ENCODE data around the gene TBL1XR1. TPM values are rescaled to one million over a fixed set of nuclear protein-coding genes. Genes with fewer than 3 reads are reported as not detected.

Gene TBL1XR1
- total and polyA plus RNA-seq, 2 of the 4 experiments (the other 2 are of a cell fraction), result 25.2 to 170 TPM

DNA sequence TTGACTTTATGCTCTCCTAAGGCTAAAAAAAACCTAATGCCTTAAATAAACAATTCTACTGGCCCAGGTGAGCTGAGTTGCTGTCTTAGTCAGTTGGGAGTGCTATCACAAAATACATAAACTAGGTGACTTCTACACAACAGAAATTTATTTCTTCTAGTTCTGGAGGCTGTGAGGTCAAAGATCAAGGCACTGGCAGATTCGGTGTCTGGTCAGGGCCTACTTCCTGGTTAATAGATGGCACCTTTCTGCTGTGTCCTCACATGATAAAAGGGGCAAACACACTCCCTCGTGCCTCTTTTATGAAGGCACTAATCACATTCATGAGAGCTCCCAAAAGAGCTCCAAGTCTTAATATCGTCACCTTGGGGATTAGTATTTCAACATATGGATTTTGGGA, 11.5 kb upstream of the TBL1XR1 start:
- Histone ChIP-seq H2BK20ac (ENCODE audit: low read depth, low read length) (no peak overlapping the region), H2AK9ac (replicated peaks; ENCODE audit: low read depth, low read length, poor library complexity) (no peak overlapping the region), H4K5ac (ENCODE audit: low read depth, low read length) (no peak overlapping the region), H2AK5ac (ENCODE audit: low read depth, low read length) (no peak overlapping the region), H3K23ac (ENCODE audit: low read depth, low read length) (no peak overlapping the region), H3K27me3 (ENCODE audit: control insufficient read depth, insufficient read depth, low read length) (no peaks in the 10 kb centered on the region), H4K91ac (ENCODE audit: insufficient read depth, low read depth, low read length) (no peak overlapping the region), H3K36me3 (ENCODE audit: control insufficient read depth, insufficient read depth, low read length) (no peaks in the 10 kb centered on the region), H4K8ac (ENCODE audit: low read depth in 2 of 2, low read length in 2 of 2) (no peak overlapping the region), H3K9me3 (ENCODE audit: control insufficient read depth, insufficient read depth, low read length) (no peaks in the 10 kb centered on the region), H3K14ac (replicated peaks; ENCODE audit: low read depth, low read length) (no peak overlapping the region), H2BK120ac (ENCODE audit: low read depth, low read length) (no peak overlapping the region), H3K18ac (ENCODE audit: low read depth, low read length) (no peak overlapping the region), H3K9me1 (ENCODE audit: insufficient read depth, low read length) (no peaks in the 10 kb centered on the region), H2BK5ac (ENCODE audit: low read depth, low read length, poor library complexity, severe bottlenecking) (no peak overlapping the region), H3K9ac (ENCODE audit: low read depth, low read length) (no peak overlapping the region), H2AFZ (replicated peaks; ENCODE audit: low read length, poor library complexity) (no peak overlapping the region), H3K4ac (ENCODE audit: low read depth, low read length) (no peak overlapping the region), H3K56ac (ENCODE audit: extremely low read depth, insufficient read depth, low read length) (no peak overlapping the region), H3K4me3 (ENCODE audit: insufficient read depth, low read depth, low read length) (no peak overlapping the region), H2BK15ac (ENCODE audit: low read depth, low read length) (no peak overlapping the region), H4K20me1 (ENCODE audit: insufficient read depth, low read length) (no peaks in the 10 kb centered on the region), H3K27ac (ENCODE audit: insufficient read depth, low read length) (no peak overlapping the region), H3K4me1 (ENCODE audit: control insufficient read depth, insufficient read depth, low read length) (no peaks in the 10 kb centered on the region), H3K4me2 (ENCODE audit: low read depth, low read length) (no peak overlapping the region), H3K79me1 (ENCODE audit: low read depth in 1 of 2, low read length in 2 of 2) (no peaks in the 10 kb centered on the region)
- dilution Hi-C loops (cut with HindIII; ENCODE audit: low sequenced_read_pairs, unreplicated experiment) (no loop called here), in situ Hi-C loops (cut with MboI; ENCODE audit: low sequenced_read_pairs) (no loop called here), intact Hi-C loops (cut with micrococcal nuclease) (no loop called here)
- no peak for ATAC-seq (ENCODE audit: low read depth)
- ChIA-PET CTCF (no interaction called here), POLR2A (ENCODE audit: unreplicated experiment) (no interaction called here)
- WGBS, 2 experiments (ENCODE audit: extremely low coverage in 2 of 2, insufficient read length in 1 of 2), result no CpG with 5 or more reads among the region's 3 CpGs
- TF ChIP-seq RFX5 (IDR thresholded peaks at IDR 0.05; ENCODE audit: low read depth, low read length) (no peak), USF2 (IDR thresholded peaks at IDR 0.05; ENCODE audit: low read depth, low read length) (no peak), POLR2A (IDR thresholded peaks at IDR 0.05; ENCODE audit: low read depth, low read length) (no peak), CEBPB (IDR thresholded peaks at IDR 0.05; ENCODE audit: low read depth, low read length) (no peak), RCOR1 (IDR thresholded peaks at IDR 0.05; ENCODE audit: insufficient replicate concordance, low read length) (no peak), BHLHE40 (IDR thresholded peaks at IDR 0.05; ENCODE audit: low read depth, low read length) (no peak), NFE2L2 (IDR thresholded peaks at IDR 0.05; ENCODE audit: low read depth, low read length) (no peak)
- TF ChIP-seq, protein P1, sequence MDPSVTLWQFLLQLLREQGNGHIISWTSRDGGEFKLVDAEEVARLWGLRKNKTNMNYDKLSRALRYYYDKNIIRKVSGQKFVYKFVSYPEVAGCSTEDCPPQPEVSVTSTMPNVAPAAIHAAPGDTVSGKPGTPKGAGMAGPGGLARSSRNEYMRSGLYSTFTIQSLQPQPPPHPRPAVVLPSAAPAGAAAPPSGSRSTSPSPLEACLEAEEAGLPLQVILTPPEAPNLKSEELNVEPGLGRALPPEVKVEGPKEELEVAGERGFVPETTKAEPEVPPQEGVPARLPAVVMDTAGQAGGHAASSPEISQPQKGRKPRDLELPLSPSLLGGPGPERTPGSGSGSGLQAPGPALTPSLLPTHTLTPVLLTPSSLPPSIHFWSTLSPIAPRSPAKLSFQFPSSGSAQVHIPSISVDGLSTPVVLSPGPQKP (IDR thresholded peaks at IDR 0.05; ENCODE audit: borderline replicate concordance, low read depth, low read length), result no peak
- no TSS peak for BruUV-seq (replicated peaks)
- no peak for DNase-seq

All from IMR-90 (cell line).